ENCODE results near the gene SLC47A1.
"Not testable (repeated sequence)": the region's sequence is repeated elsewhere in the genome, so short reads cannot be mapped to it uniquely, and the experiment has no call there.

The SLC47A1 gene

GRCh38 chr17:19526950-19527349, 6.7 kb upstream of the SLC47A1 start:
- not testable (repeated sequence) for DNase-seq

GRCh38 chr17:19531780-19532501, 1.7 kb upstream of the SLC47A1 start:
- no peak for DNase-seq

- no peak for DNase-seq
Observed at GRCh38 chr17:19533036-19533717, 477 bp upstream of the SLC47A1 start.

- no peak for DNase-seq
Observed at GRCh38 chr17:19534562-19535149, 1.0 kb downstream of the SLC47A1 start.

GRCh38 chr17:19537111-19537510, 3.5 kb downstream of the SLC47A1 start:
- no peak for DNase-seq

GRCh38 chr17:19538095-19539039, 4.7 kb downstream of the SLC47A1 start:
- DNase-seq = no peak

- no peak for DNase-seq
Observed at GRCh38 chr17:19539040-19539399, 5.4 kb downstream of the SLC47A1 start.

- no peak for DNase-seq
Observed at GRCh38 chr17:19539841-19540311, 6.2 kb downstream of the SLC47A1 start.

GRCh38 chr17:19540706-19541370, 7.2 kb downstream of the SLC47A1 start:
- DNase-seq = no peak

GRCh38 chr17:19541445-19541844, 7.8 kb downstream of the SLC47A1 start:
- no peak for DNase-seq

- no peak for DNase-seq
Observed at GRCh38 chr17:19542247-19542646, 8.6 kb downstream of the SLC47A1 start.

- no peak for DNase-seq
Observed at GRCh38 chr17:19544366-19544765, 10.7 kb downstream of the SLC47A1 start.

GRCh38 chr17:19546289-19547065, 12.8 kb downstream of the SLC47A1 start:
- no peak for DNase-seq

GRCh38 chr17:19549746-19550623, 16.3 kb downstream of the SLC47A1 start:
- DNase-seq = no peak

GRCh38 chr17:19551165-19551564, 17.5 kb downstream of the SLC47A1 start:
- no peak for DNase-seq

GRCh38 chr17:19551591-19552148, 18.0 kb downstream of the SLC47A1 start:
- DNase-seq = no peak

- no peak for DNase-seq
Observed at GRCh38 chr17:19553036-19553435, 19.4 kb downstream of the SLC47A1 start.

GRCh38 chr17:19554393-19554792, 20.7 kb downstream of the SLC47A1 start:
- DNase-seq = no peak

- DNase-seq = no peak
Observed at GRCh38 chr17:19555746-19556145, 22.1 kb downstream of the SLC47A1 start.

GRCh38 chr17:19558946-19559345, 25.3 kb downstream of the SLC47A1 start:
- no peak for DNase-seq

Measured in NCI-H187 treated with DMSO at 0.1 percent for 48 hours (cell line).